Activated naive CD4-positive, alpha-beta T cell treated with anti-CD3 and anti-CD28 coated beads, Interleukin-2, amount 50 U/mL, for 16 hours (primary cell): Measurements from ENCODE around the gene MMAB.

Experiments
- DNase-seq: peaks from one replicate; pipeline ENCODE4 v3.0.0-alpha.2; 2020

The MMAB gene

GRCh38 chr12:109557805-109558204 is 15.5 kb downstream of the MMAB start:
- no peak for DNase-seq

GRCh38 chr12:109557200-109557599 is 16.1 kb downstream of the MMAB start:
- DNase-seq: no peak

GRCh38 chr12:109555431-109556315 is 17.6 kb downstream of the MMAB start:
- no peak for DNase-seq

- DNase-seq: no peak
Observed at GRCh38 chr12:109554761-109555160, 18.5 kb downstream of the MMAB start.

- no peak for DNase-seq
Observed at GRCh38 chr12:109553906-109554500, 19.3 kb downstream of the MMAB start.

GRCh38 chr12:109553483-109553882 is 19.8 kb downstream of the MMAB start:
- no peak for DNase-seq

GRCh38 chr12:109552971-109553370 is 20.3 kb downstream of the MMAB start:
- no peak for DNase-seq

GRCh38 chr12:109551108-109551507 is 22.2 kb downstream of the MMAB start:
- DNase-seq: no peak

- no peak for DNase-seq
Observed at GRCh38 chr12:109550281-109550680, 23.0 kb downstream of the MMAB start.

GRCh38 chr12:109549613-109550270 is 23.6 kb downstream of the MMAB start:
- DNase-seq: no peak

- DNase-seq: no peak
Observed at GRCh38 chr12:109548258-109548657, 25.0 kb downstream of the MMAB start.

GRCh38 chr12:109547286-109547685 is 26.0 kb downstream of the MMAB start:
- no peak for DNase-seq

- DNase-seq: no peak
Observed at GRCh38 chr12:109545826-109546225, 27.5 kb downstream of the MMAB start.

- no peak for DNase-seq
Observed at GRCh38 chr12:109544955-109545531, 28.3 kb downstream of the MMAB start.

- DNase-seq: no peak
Observed at GRCh38 chr12:109542876-109543275, 30.4 kb downstream of the MMAB start.

GRCh38 chr12:109542014-109542413 is 31.3 kb downstream of the MMAB start:
- DNase-seq: no peak

- DNase-seq: no peak
Observed at GRCh38 chr12:109541413-109541726, 31.9 kb downstream of the MMAB start.

GRCh38 chr12:109540526-109541412 is 32.5 kb downstream of the MMAB start:
- no peak for DNase-seq

GRCh38 chr12:109539508-109539907 is 33.8 kb downstream of the MMAB start:
- DNase-seq: no peak

- DNase-seq: no peak
Observed at GRCh38 chr12:109538191-109538863, 35.0 kb downstream of the MMAB start.

- DNase-seq: no peak
Observed at GRCh38 chr12:109537136-109537535, 36.2 kb downstream of the MMAB start.

- no peak for DNase-seq
Observed at GRCh38 chr12:109535863-109536250, 37.4 kb downstream of the MMAB start.
